ENCODE data around the gene FOXK2.
"Not testable (repeated sequence)": the region's sequence is repeated elsewhere in the genome, so short reads cannot be mapped to it uniquely, and the experiment has no call there.

The FOXK2 gene

GRCh38 chr17:82565551-82565950, 46.0 kb downstream of the FOXK2 start:
- no peak for DNase-seq

GRCh38 chr17:82566129-82566960, 46.8 kb downstream of the FOXK2 start:
- no peak for DNase-seq

- DNase-seq = no peak
Observed at GRCh38 chr17:82567286-82567685, 47.8 kb downstream of the FOXK2 start.

GRCh38 chr17:82568997-82569393, 49.5 kb downstream of the FOXK2 start:
- DNase-seq = no peak

GRCh38 chr17:82569621-82570020, 50.1 kb downstream of the FOXK2 start:
- no peak for DNase-seq

- DNase-seq = no peak
Observed at GRCh38 chr17:82570277-82570676, 50.7 kb downstream of the FOXK2 start.

- no peak for DNase-seq
Observed at GRCh38 chr17:82571855-82572254, 52.3 kb downstream of the FOXK2 start.

- DNase-seq = no peak
Observed at GRCh38 chr17:82574041-82574440, 54.5 kb downstream of the FOXK2 start.

GRCh38 chr17:82575581-82576221, 56.2 kb downstream of the FOXK2 start:
- not testable (repeated sequence) for DNase-seq

GRCh38 chr17:82577300-82577699, 57.8 kb downstream of the FOXK2 start:
- DNase-seq = no peak

GRCh38 chr17:82579969-82580368, 60.4 kb downstream of the FOXK2 start:
- not testable (repeated sequence) for DNase-seq

- DNase-seq = no peak
Observed at GRCh38 chr17:82582213-82582612, 62.7 kb downstream of the FOXK2 start.

GRCh38 chr17:82582709-82583108, 63.2 kb downstream of the FOXK2 start:
- no peak for DNase-seq

- no peak for DNase-seq
Observed at GRCh38 chr17:82583720-82584234, 64.2 kb downstream of the FOXK2 start.

GRCh38 chr17:82585935-82586575, 66.5 kb downstream of the FOXK2 start:
- not testable (repeated sequence) for DNase-seq

GRCh38 chr17:82586576-82587233, 67.2 kb downstream of the FOXK2 start:
- no peak for DNase-seq

- no peak for DNase-seq
Observed at GRCh38 chr17:82587234-82588086, 67.9 kb downstream of the FOXK2 start.

- DNase-seq = no peak
Observed at GRCh38 chr17:82588266-82589175, 69.0 kb downstream of the FOXK2 start.

GRCh38 chr17:82589851-82590180, 70.3 kb downstream of the FOXK2 start:
- DNase-seq = no peak

- no peak for DNase-seq
Observed at GRCh38 chr17:82590216-82590615, 70.7 kb downstream of the FOXK2 start.

GRCh38 chr17:82590881-82591539, 71.5 kb downstream of the FOXK2 start:
- no peak for DNase-seq

Measured in KG1 (cell line).